ENCODE results near the gene NEFH.

The NEFH gene

GRCh38 chr22:29509298-29509697 lies 29.3 kb downstream of the NEFH start:
- DNase-seq, result no peak

GRCh38 chr22:29509815-29510214 lies 29.8 kb downstream of the NEFH start:
- DNase-seq, result no peak

DNA sequence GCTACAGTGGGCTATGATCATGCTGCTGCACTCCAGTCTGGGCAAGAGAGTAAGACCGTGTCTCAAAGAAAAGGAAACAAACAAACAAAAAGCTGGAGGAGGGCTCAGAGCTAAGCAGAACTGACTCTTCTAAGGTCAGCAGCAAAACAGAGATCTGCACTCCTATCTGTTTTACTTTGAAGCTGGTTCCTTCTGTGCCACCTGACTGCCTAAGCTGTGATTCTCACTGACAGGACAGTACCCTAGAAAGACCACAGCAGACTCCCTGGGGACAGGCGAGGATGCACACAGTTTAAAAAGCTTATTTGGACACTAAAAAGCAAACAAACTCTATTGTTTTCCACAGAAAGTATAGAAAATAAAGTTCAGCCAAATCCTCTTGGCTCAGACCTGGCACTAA lies 30.5 kb downstream of the NEFH start:
- no peak for DNase-seq

- DNase-seq, result no peak
Observed at GRCh38 chr22:29511126-29511862, 31.3 kb downstream of the NEFH start.

DNA sequence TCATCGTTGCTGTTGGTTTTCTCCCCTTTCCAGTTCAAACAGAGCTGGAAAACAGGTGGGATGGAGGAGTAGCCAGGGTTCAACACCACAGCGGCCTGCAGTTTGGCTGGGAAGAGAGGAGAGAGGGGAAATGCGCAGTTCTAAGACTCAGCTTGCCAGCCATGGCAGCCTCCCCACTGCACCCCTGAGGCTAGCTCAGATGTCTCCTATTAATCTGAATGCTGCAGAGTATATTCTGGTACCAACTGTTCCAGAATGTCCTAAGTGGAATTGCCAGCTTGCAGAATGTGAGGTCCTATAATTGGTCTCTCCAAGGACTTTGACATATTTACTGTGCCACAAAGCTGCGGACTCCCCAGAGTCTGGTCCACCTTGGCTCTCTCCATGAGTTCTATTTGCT lies 32.0 kb downstream of the NEFH start:
- no peak for DNase-seq

GRCh38 chr22:29517215-29517908 lies 37.3 kb downstream of the NEFH start:
- DNase-seq, result no peak

- DNase-seq, result no peak
Observed at GRCh38 chr22:29518427-29518826, 38.4 kb downstream of the NEFH start.

GRCh38 chr22:29519996-29520395 lies 40.0 kb downstream of the NEFH start:
- DNase-seq, result no peak

GRCh38 chr22:29520851-29521250 lies 40.8 kb downstream of the NEFH start:
- no peak for DNase-seq

DNA sequence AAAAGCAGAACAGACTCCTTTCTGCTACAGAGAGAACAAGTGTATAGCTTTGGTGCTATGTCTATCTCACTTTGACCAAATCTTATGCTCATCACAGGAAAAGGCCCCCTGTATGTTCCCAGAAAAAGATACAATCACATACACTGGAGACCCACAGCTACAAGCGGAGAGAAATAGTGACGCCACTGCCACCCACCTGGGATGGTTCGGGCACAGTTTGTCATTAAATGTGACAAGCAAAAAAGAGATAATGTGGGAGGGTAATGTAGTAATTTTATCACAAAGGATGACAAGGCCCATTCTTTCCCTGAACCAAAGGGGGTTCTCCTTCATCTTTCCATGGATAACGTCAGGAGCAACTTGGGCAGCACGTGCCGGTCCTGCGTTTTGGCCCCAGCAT lies 41.5 kb downstream of the NEFH start:
- no peak for DNase-seq

- no peak for DNase-seq
Observed at GRCh38 chr22:29523761-29524160, 43.7 kb downstream of the NEFH start.

GRCh38 chr22:29524442-29525191 lies 44.6 kb downstream of the NEFH start:
- DNase-seq, result no peak

DNA sequence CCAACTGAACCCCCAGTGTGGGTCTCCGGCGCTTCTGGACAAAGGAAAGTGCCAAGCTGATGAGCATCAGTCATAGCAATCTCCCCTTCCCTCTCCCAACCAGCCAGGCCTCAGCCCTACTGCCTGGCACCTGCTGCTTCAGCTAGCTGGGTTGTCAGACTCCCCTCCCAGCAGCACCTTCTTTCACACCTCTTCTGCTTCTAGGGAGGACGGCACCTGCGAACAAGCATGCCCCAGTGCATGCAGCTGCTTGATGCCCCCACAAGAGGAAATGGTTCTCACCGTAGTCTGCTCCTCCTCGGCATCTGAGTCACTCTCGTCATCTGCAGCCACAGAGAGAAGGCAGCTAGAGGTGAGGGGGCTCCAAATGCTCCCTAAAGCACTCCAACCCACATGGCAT lies 48.1 kb downstream of the NEFH start:
- no peak for DNase-seq

GRCh38 chr22:29530716-29531115 lies 50.7 kb downstream of the NEFH start:
- DNase-seq, result no peak

DNA sequence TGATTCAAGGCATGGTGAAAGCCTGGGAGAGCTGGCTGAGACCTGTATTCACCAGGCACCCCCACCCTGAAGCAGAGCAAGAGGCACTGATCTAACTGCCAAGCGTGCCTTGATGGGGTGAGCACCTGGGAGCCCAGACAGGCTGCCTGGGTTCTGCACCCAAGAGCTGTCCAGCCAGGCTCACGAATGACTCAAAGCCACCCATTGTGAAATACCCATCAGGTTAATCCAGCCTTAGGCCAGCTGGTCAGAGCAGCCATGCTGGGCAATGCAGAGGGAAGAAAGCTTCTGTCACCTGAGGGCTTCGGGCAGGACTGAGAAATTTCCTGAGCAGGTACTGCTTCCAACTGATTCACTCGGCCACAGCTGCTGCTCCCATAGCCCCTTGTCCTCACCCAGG lies 51.4 kb downstream of the NEFH start:
- no peak for DNase-seq

GRCh38 chr22:29536411-29536810 lies 56.4 kb downstream of the NEFH start:
- no peak for DNase-seq

DNA sequence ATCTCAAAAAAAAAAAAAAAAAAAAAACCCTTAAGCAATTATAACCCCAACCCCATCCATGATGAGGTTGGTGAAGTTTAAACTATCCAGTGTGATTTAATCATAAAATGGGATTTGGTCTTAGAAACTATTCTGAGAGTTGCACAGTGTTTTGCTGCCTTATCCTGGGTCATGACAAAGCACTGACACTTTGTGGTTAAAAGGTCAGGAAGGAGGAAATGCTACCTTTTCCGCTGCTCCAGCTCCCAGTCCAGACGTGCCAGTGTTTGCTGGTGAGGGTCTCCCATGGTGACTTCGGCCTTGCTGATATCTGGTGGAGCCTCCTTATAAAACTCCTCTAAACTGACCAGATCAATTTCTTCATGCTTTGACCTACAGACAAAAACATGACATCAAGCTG lies 59.1 kb downstream of the NEFH start:
- DNase-seq, result no peak

All from NCI-H1417 treated with DMSO at 0.1 percent for 48 hours (cell line).